Measurements from ENCODE around the gene ZNF592. TPM values are rescaled to one million over a fixed set of nuclear protein-coding genes. Genes with fewer than 3 reads are reported as not detected.

The ZNF592 gene
- polyA plus RNA-seq, 1 donor (not counting 4 experiments of a cell fraction or from before 2014, with no cell fraction given), result 4.1 TPM

DNA sequence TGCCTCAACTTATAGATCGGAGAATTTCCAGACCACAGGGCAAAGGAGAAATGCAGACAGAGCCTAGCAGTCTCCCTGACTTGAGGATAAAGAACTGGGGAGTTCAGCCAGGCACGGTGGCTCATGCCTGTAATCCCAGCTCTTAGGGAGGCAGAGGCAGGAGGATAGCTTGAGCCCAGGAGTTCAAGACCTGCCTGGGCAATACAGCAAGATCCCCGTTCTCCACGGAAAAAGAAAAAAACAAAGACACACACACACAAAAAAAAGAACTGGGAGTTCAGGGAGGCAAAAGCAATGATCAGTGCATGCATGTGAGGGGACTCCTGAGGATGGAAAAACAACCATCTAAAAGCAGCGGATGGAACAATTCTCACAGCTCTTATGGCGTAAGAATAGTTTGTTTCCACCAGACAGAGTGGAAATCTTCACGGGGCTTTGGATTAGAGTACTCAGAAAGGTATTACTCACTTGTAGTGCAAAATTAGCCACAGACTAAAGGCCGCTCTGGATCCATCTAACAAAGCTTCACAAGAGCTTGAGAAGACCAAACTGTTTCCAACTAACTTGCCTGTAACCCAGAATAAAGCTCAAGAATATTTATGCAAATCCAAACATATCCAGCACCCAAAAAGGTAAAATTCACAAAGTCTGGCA, 48.7 kb upstream of the ZNF592 start:
- Histone ChIP-seq H3K27ac (ENCODE audit: control insufficient read depth, insufficient read depth, low read length) (no peak overlapping the region), H3K79me2 (ENCODE audit: control insufficient read depth, insufficient read depth, low read length) (peaks cover 94% of the 10 kb centered on the region), H3K4me2 (ENCODE audit: control insufficient read depth, extremely low read depth, insufficient read depth, low read depth, low read length) (no peak overlapping the region), H3K9me1 (ENCODE audit: control insufficient read depth, extremely low read depth, insufficient read depth, low read length) (no peaks in the 10 kb centered on the region), H3K4me1 (ENCODE audit: control insufficient read depth, extremely low read depth, insufficient read depth, low read length) (no peaks in the 10 kb centered on the region), H3K36me3 (ENCODE audit: control insufficient read depth in 2 of 2, extremely low read depth in 1 of 2, insufficient read depth in 2 of 2, low read length in 2 of 2) (no peaks in the 10 kb centered on the region), H3K4me3 (ENCODE audit: control insufficient read depth in 2 of 3, extremely low read depth in 1 of 3, insufficient read depth in 2 of 3, low read depth in 1 of 3, low read length in 3 of 3) (no peak overlapping the region), H3K9me3 (ENCODE audit: control insufficient read depth, low read depth, low read length) (no peaks in the 10 kb centered on the region), H2AFZ (ENCODE audit: control insufficient read depth, low read length) (no peak overlapping the region), H4K20me1 (ENCODE audit: control insufficient read depth, extremely low read depth, insufficient read depth, low read length) (peaks cover 13% of the 10 kb centered on the region), H3K27me3 (ENCODE audit: control insufficient read depth, extremely low read depth, insufficient read depth, low read length) (no peaks in the 10 kb centered on the region), H3K9ac (ENCODE audit: control insufficient read depth, extremely low read depth, insufficient read depth, low read length) (no peak overlapping the region)
- DNase-seq (ENCODE audit: low read depth, low spot score) (no peak), FAIRE-seq (no peak)
- TF ChIP-seq, protein P1, sequence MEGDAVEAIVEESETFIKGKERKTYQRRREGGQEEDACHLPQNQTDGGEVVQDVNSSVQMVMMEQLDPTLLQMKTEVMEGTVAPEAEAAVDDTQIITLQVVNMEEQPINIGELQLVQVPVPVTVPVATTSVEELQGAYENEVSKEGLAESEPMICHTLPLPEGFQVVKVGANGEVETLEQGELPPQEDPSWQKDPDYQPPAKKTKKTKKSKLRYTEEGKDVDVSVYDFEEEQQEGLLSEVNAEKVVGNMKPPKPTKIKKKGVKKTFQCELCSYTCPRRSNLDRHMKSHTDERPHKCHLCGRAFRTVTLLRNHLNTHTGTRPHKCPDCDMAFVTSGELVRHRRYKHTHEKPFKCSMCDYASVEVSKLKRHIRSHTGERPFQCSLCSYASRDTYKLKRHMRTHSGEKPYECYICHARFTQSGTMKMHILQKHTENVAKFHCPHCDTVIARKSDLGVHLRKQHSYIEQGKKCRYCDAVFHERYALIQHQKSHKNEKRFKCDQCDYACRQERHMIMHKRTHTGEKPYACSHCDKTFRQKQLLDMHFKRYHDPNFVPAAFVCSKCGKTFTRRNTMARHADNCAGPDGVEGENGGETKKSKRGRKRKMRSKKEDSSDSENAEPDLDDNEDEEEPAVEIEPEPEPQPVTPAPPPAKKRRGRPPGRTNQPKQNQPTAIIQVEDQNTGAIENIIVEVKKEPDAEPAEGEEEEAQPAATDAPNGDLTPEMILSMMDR (optimal IDR thresholded peaks at IDR 0.05 in 1 of 3, IDR thresholded peaks at IDR 0.05 in 1 of 3, conservative IDR thresholded peaks at IDR 0.05 in 1 of 3; ENCODE audit: extremely low read depth in 1 of 3, insufficient read depth in 2 of 3, low read length in 3 of 3), result no peak
- TF ChIP-seq EZH2 (IDR thresholded peaks at IDR 0.05; ENCODE audit: low read length), result no peak
- dilution Hi-C loops (cut with MboI; ENCODE audit: extremely low pct_ligation_motif_present, low sequenced_read_pairs), result no loop called here

DNA sequence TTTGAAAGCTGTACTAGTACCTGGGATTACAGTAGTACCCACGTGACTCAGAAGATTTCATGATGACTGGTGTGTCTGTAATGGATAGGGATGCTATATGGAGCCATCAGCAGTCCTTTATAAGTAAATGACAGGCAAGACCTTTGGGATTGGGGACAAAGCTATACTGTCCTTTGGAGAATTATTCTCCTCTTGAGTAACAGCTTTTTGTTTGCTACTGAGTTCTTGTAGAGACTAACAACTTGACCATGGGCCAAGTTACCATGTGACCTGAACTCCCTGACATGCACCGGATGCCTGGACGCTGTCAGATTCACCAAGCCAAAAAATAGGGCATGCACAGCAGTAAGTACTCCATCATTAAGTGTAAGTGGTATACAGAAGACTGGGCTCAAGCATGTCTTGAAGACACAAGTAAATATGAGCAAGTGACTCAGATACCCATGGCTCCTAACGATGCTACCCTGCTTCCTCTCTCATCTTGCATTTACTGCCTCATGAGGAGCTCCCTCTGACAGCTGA, 45.4 kb upstream of the ZNF592 start:
- Histone ChIP-seq H3K9me1 (ENCODE audit: control insufficient read depth, extremely low read depth, insufficient read depth, low read length) (no peaks in the 10 kb centered on the region), H3K9ac (ENCODE audit: control insufficient read depth, extremely low read depth, insufficient read depth, low read length) (no peak overlapping the region), H3K4me1 (ENCODE audit: control insufficient read depth, extremely low read depth, insufficient read depth, low read length) (no peaks in the 10 kb centered on the region), H3K27me3 (ENCODE audit: control insufficient read depth, extremely low read depth, insufficient read depth, low read length) (no peaks in the 10 kb centered on the region), H3K27ac (ENCODE audit: control insufficient read depth, insufficient read depth, low read length) (no peak overlapping the region), H4K20me1 (ENCODE audit: control insufficient read depth, extremely low read depth, insufficient read depth, low read length) (peaks cover 13% of the 10 kb centered on the region), H3K9me3 (ENCODE audit: control insufficient read depth, low read depth, low read length) (no peaks in the 10 kb centered on the region), H3K79me2 (ENCODE audit: control insufficient read depth, insufficient read depth, low read length) (peaks cover 90% of the 10 kb centered on the region), H3K4me3 (ENCODE audit: control insufficient read depth in 2 of 3, extremely low read depth in 1 of 3, insufficient read depth in 2 of 3, low read depth in 1 of 3, low read length in 3 of 3) (no peak overlapping the region), H2AFZ (ENCODE audit: control insufficient read depth, low read length) (no peak overlapping the region), H3K4me2 (ENCODE audit: control insufficient read depth, extremely low read depth, insufficient read depth, low read depth, low read length) (no peak overlapping the region), H3K36me3 (ENCODE audit: control insufficient read depth in 2 of 2, extremely low read depth in 1 of 2, insufficient read depth in 2 of 2, low read length in 2 of 2) (peaks cover 0 to 3% of the 10 kb centered on the region in 2 experiments)
- no peak for TF ChIP-seq EZH2 (IDR thresholded peaks at IDR 0.05; ENCODE audit: low read length)
- TF ChIP-seq, protein P1 (optimal IDR thresholded peaks at IDR 0.05 in 1 of 3, IDR thresholded peaks at IDR 0.05 in 1 of 3, conservative IDR thresholded peaks at IDR 0.05 in 1 of 3; ENCODE audit: extremely low read depth in 1 of 3, insufficient read depth in 2 of 3, low read length in 3 of 3), result no peak
- DNase-seq (ENCODE audit: low read depth, low spot score) (no peak), FAIRE-seq (no peak)
- dilution Hi-C loops (cut with MboI; ENCODE audit: extremely low pct_ligation_motif_present, low sequenced_read_pairs), result no loop called here

Data from keratinocyte (primary cell).